Liver (tissue), 9 donors: Measurements from ENCODE around the gene PISD. TPM values are rescaled to one million over a fixed set of nuclear protein-coding genes. Genes with fewer than 3 reads are reported as not detected.

ENCODE experiments used
- DNase-seq: peaks from one replicate; pipeline ENCODE4 v3.0.0-alpha.2; 2017; ENCODE audit warnings: low spot score
- H3K27ac ChIP-seq, 2 donors: one replicate each; pipeline ENCODE4 v1.7.0; 2013; ENCODE audit warnings: inconsistent platforms in 2 of 2, low read length in 2 of 2, control low read depth in 1 of 2, low read depth in 1 of 2, mild to moderate bottlenecking in 1 of 2
- H3K27me3 ChIP-seq, 4 donors: one replicate each; pipeline versions ENCODE4 v1.6.1 to v1.7.0; 2013; ENCODE audit warnings: low read length in 3 of 4, inconsistent platforms in 1 of 4, mild to moderate bottlenecking in 1 of 4, moderate library complexity in 1 of 4; ENCODE audit not compliant: control insufficient read depth in 4 of 4, insufficient read depth in 4 of 4
- H3K36me3 ChIP-seq, 4 donors: one replicate each; pipeline versions ENCODE4 v1.6.1 to v1.7.0; 2013; ENCODE audit warnings: low read length in 3 of 4, mild to moderate bottlenecking in 3 of 4, low read depth in 1 of 4, moderate library complexity in 1 of 4; ENCODE audit not compliant: control insufficient read depth in 4 of 4, insufficient read depth in 3 of 4
- H3K4me1 ChIP-seq, 4 donors: one replicate each; pipeline versions ENCODE4 v1.6.1 to v1.7.0; 2013; ENCODE audit warnings: low read length in 3 of 4, mild to moderate bottlenecking in 3 of 4, moderate library complexity in 1 of 4; ENCODE audit not compliant: control insufficient read depth in 4 of 4, insufficient read depth in 4 of 4
- H3K4me3 ChIP-seq, 3 donors: one replicate each; pipeline versions ENCODE4 v1.6.1 to v1.7.0; 2013; ENCODE audit warnings: low read length in 3 of 3, control low read depth in 1 of 3, low read depth in 1 of 3, mild to moderate bottlenecking in 1 of 3
- H3K9ac ChIP-seq, 2 donors: one replicate each; pipeline ENCODE4 v1.7.0; 2013; ENCODE audit warnings: low read length in 2 of 2, mild to moderate bottlenecking in 2 of 2, moderate library complexity in 2 of 2, control low read depth in 1 of 2, low read depth in 1 of 2
- H3K9me3 ChIP-seq, 4 donors: one replicate each; pipeline versions ENCODE4 v1.6.1 to v1.7.0; 2013; ENCODE audit warnings: low read length in 3 of 4; ENCODE audit not compliant: control insufficient read depth in 4 of 4
- EGR1 ChIP-seq, 2 donors: IDR thresholded peaks; 2 replicates each; pipeline ENCODE4 v1.6.1; 2016 to 2018; ENCODE audit warnings: antibody characterized with exemption in 2 of 2, low read depth in 2 of 2
- FOXA1 ChIP-seq: IDR thresholded peaks from 2 replicates; pipeline ENCODE4 v1.6.1; 2016; ENCODE audit warnings: antibody characterized with exemption
- FOXA2 ChIP-seq: IDR thresholded peaks from 2 replicates; pipeline ENCODE4 v1.6.1; 2016; ENCODE audit warnings: antibody characterized with exemption
- GABPA ChIP-seq, 2 donors: IDR thresholded peaks in 1 of 2; conservative IDR thresholded peaks in 1 of 2; 2 replicates each; pipeline ENCODE4 v1.6.1; 2016; ENCODE audit warnings: antibody characterized with exemption in 2 of 2, mild to moderate bottlenecking in 1 of 2, moderate library complexity in 1 of 2
- HNF4A ChIP-seq, 2 donors: conservative IDR thresholded peaks; 2 replicates each; pipeline ENCODE4 v1.6.1; 2016; ENCODE audit warnings: antibody characterized with exemption in 2 of 2, mild to moderate bottlenecking in 2 of 2
- HNF4G ChIP-seq: IDR thresholded peaks from 2 replicates; pipeline ENCODE4 v1.6.1; 2016; ENCODE audit warnings: antibody characterized with exemption
- JUND ChIP-seq, 2 donors: IDR thresholded peaks; 2 replicates each; pipeline ENCODE4 v1.6.1; 2016; ENCODE audit warnings: antibody characterized with exemption in 2 of 2
- NR2F2 ChIP-seq: IDR thresholded peaks from 2 replicates; pipeline ENCODE4 v1.6.1; 2016; ENCODE audit warnings: antibody characterized with exemption
- RAD21 ChIP-seq, 2 donors: IDR thresholded peaks; 2 replicates each; pipeline ENCODE4 v1.6.1; 2016; ENCODE audit warnings: antibody characterized with exemption in 2 of 2, mild to moderate bottlenecking in 2 of 2
- RXRA ChIP-seq, 2 donors: IDR thresholded peaks; 2 replicates each; pipeline ENCODE4 v1.6.1; 2017 to 2018; ENCODE audit warnings: antibody characterized with exemption in 2 of 2, mild to moderate bottlenecking in 1 of 2
- SP1 ChIP-seq: IDR thresholded peaks from 2 replicates; pipeline ENCODE4 v1.6.1; 2018; ENCODE audit warnings: antibody characterized with exemption, mild to moderate bottlenecking
- TAF1 ChIP-seq: conservative IDR thresholded peaks from 2 replicates; pipeline ENCODE4 v1.6.1; 2016; ENCODE audit warnings: antibody characterized with exemption, mild to moderate bottlenecking
- YY1 ChIP-seq: IDR thresholded peaks from 2 replicates; pipeline ENCODE4 v1.6.1; 2016; ENCODE audit warnings: antibody characterized with exemption, mild to moderate bottlenecking
- WGBS: extraction: QIAGEN DNeasy Blood & Tissue Kit; methylation state at CpG from one replicate; pipeline ENCODE4 v1.1.7; 2013; 5-methylcytosine and 5-hydroxymethylcytosine counted together
- polyA plus RNA-seq, 2 donors: library from polyadenylated mRNA; stranded (reverse) in 1 of 2; unstranded in 1 of 2; fragments of 200-250 nt in 1 of 2; fragments of >200 nt in 1 of 2; fragmentation: Nextera tagmentation in 1 of 2; extraction: Ambion mirVana in 1 of 2; gene quantifications; one replicate each; pipeline versions ENCODE4 v1.2.1 to v1.2.3, GENCODE V29; 2013 to 2015
- total RNA-seq, 2 donors: library from RNA; depleted of rRNA; stranded (reverse); fragments of >200 nt; gene quantifications; one replicate each; pipeline ENCODE4 v1.2.3, GENCODE V29; 2014
- TF ChIP-seq, protein P1 (sequence below): IDR thresholded peaks from 2 replicates; pipeline ENCODE4 v1.6.1; 2016; ENCODE audit warnings: antibody characterized with exemption
- TF ChIP-seq, protein P2 (sequence below): IDR thresholded peaks from 2 replicates; pipeline ENCODE4 v1.6.1; 2016; ENCODE audit warnings: antibody characterized with exemption
- TF ChIP-seq, protein P3 (sequence below): IDR thresholded peaks from 2 replicates; pipeline ENCODE4 v1.6.1; 2016; ENCODE audit warnings: antibody characterized with exemption
- TF ChIP-seq, protein P4 (sequence below): fragments of 150-350 bp; IDR thresholded peaks from 2 replicates; pipeline ENCODE4 v1.5.1; 2017; ENCODE audit warnings: improper control_type of control experiment, low read depth, low read length; ENCODE audit not compliant: missing input control
- TF ChIP-seq, protein P5 (sequence below): IDR thresholded peaks from 2 replicates; pipeline ENCODE4 v1.6.1; 2016; ENCODE audit warnings: antibody characterized with exemption, mild to moderate bottlenecking
- donor health status: healthy.
- donor health status: healthy.
- donor health status: healthy.
- donor health status: healthy.
- donor health status: healthy.

Gene PISD
- total and polyA plus RNA-seq, 4 donors = 14.7 to 28.3 (median 20.4) TPM

DNA sequence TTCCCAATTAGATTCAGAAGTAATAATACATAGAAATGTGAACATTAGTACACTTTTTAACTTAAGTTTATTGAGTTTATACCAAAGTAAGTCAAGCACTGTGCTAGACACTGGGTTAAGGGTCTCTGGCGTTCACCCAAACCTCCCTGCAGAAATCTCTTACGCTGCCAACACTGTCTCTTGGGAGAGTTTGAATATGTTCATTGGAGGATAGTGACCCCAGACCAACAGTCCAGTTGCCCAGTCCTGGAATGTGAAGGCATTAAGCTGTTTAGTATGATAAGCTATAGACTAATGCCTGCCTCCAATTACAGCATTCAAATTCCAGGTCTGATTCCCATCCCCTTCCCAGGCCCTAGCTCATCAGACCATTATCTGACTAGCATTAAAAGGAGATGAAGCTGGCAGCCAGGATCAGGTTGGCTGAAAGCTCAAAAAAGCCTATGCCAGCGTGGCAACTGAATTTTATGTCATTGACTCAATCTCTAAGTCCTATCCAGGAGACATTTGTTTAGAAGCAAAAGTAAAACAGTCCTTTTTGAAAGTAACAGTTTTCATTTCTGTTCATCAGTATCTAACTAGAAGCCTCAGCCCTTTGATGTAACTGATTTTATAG, 87.9 kb downstream of the PISD start:
- Histone ChIP-seq H3K27ac (no peak overlapping the region), H3K4me1 (no peaks in the 10 kb centered on the region), H3K9ac (no peak overlapping the region), H3K27me3 (no peaks in the 10 kb centered on the region), H3K4me3 (no peak overlapping the region), H3K36me3 (peaks cover 0 to 7% (median 4%) of the 10 kb centered on the region in 4 donors), H3K9me3 (no peaks in the 10 kb centered on the region)
- WGBS = 91% methylated on average over 3 of the region's 3 CpGs
- no peak for DNase-seq
- TF ChIP-seq GABPA (IDR thresholded peaks at IDR 0.05 in 1 of 2, conservative IDR thresholded peaks at IDR 0.05 in 1 of 2) (no peak), HNF4G (no peak), RXRA (IDR thresholded peaks at IDR 0.05) (no peak), JUND (IDR thresholded peaks at IDR 0.05) (no peak), YY1 (no peak), FOXA2 (no peak), HNF4A (conservative IDR thresholded peaks at IDR 0.05) (no peak), NR2F2 (no peak), FOXA1 (no peak), EGR1 (IDR thresholded peaks at IDR 0.05; ENCODE audit: low read depth in 2 of 2) (no peak), TAF1 (no peak), SP1 (no peak), RAD21 (IDR thresholded peaks at IDR 0.05) (no peak)
- TF ChIP-seq, protein P1, sequence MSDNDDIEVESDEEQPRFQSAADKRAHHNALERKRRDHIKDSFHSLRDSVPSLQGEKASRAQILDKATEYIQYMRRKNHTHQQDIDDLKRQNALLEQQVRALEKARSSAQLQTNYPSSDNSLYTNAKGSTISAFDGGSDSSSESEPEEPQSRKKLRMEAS = no peak
- TF ChIP-seq, protein P2, sequence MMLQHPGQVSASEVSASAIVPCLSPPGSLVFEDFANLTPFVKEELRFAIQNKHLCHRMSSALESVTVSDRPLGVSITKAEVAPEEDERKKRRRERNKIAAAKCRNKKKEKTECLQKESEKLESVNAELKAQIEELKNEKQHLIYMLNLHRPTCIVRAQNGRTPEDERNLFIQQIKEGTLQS = no peak
- TF ChIP-seq, protein P3, sequence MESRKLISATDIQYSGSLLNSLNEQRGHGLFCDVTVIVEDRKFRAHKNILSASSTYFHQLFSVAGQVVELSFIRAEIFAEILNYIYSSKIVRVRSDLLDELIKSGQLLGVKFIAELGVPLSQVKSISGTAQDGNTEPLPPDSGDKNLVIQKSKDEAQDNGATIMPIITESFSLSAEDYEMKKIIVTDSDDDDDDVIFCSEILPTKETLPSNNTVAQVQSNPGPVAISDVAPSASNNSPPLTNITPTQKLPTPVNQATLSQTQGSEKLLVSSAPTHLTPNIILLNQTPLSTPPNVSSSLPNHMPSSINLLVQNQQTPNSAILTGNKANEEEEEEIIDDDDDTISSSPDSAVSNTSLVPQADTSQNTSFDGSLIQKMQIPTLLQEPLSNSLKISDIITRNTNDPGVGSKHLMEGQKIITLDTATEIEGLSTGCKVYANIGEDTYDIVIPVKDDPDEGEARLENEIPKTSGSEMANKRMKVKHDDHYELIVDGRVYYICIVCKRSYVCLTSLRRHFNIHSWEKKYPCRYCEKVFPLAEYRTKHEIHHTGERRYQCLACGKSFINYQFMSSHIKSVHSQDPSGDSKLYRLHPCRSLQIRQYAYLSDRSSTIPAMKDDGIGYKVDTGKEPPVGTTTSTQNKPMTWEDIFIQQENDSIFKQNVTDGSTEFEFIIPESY = no peak
- TF ChIP-seq, protein P4, sequence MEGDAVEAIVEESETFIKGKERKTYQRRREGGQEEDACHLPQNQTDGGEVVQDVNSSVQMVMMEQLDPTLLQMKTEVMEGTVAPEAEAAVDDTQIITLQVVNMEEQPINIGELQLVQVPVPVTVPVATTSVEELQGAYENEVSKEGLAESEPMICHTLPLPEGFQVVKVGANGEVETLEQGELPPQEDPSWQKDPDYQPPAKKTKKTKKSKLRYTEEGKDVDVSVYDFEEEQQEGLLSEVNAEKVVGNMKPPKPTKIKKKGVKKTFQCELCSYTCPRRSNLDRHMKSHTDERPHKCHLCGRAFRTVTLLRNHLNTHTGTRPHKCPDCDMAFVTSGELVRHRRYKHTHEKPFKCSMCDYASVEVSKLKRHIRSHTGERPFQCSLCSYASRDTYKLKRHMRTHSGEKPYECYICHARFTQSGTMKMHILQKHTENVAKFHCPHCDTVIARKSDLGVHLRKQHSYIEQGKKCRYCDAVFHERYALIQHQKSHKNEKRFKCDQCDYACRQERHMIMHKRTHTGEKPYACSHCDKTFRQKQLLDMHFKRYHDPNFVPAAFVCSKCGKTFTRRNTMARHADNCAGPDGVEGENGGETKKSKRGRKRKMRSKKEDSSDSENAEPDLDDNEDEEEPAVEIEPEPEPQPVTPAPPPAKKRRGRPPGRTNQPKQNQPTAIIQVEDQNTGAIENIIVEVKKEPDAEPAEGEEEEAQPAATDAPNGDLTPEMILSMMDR = no peak
- TF ChIP-seq, protein P5, sequence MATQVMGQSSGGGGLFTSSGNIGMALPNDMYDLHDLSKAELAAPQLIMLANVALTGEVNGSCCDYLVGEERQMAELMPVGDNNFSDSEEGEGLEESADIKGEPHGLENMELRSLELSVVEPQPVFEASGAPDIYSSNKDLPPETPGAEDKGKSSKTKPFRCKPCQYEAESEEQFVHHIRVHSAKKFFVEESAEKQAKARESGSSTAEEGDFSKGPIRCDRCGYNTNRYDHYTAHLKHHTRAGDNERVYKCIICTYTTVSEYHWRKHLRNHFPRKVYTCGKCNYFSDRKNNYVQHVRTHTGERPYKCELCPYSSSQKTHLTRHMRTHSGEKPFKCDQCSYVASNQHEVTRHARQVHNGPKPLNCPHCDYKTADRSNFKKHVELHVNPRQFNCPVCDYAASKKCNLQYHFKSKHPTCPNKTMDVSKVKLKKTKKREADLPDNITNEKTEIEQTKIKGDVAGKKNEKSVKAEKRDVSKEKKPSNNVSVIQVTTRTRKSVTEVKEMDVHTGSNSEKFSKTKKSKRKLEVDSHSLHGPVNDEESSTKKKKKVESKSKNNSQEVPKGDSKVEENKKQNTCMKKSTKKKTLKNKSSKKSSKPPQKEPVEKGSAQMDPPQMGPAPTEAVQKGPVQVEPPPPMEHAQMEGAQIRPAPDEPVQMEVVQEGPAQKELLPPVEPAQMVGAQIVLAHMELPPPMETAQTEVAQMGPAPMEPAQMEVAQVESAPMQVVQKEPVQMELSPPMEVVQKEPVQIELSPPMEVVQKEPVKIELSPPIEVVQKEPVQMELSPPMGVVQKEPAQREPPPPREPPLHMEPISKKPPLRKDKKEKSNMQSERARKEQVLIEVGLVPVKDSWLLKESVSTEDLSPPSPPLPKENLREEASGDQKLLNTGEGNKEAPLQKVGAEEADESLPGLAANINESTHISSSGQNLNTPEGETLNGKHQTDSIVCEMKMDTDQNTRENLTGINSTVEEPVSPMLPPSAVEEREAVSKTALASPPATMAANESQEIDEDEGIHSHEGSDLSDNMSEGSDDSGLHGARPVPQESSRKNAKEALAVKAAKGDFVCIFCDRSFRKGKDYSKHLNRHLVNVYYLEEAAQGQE = no peak
